A549 (cell line): ENCODE results near the gene SERINC3. TPM values are rescaled to one million over a fixed set of nuclear protein-coding genes. Genes with fewer than 3 reads are reported as not detected.

ENCODE experiments used
- ATAC-seq, 2 experiments: fragments of 200-7000 bp in 1 of 2; fragments of >200 bp in 1 of 2; cut with Nextera tagmentation in 1 of 2; cut with Tn5 transposase in 1 of 2; 3 replicates each; pipeline versions ENCODE4 v1.8.0 to v1.9.1; 2018 to 2020; ENCODE audit warnings: mild to moderate bottlenecking in 1 of 2, moderate library complexity in 1 of 2
- CTCF ChIA-PET: fragments of 300-600 bp; sonication (Branson Sonifier 250); formaldehyde crosslinking; extraction: SDS; loops from one replicate; lab custom pipeline; 2021; ENCODE audit warnings: antibody characterized with exemption, inconsistent platforms; lab: Yijun Ruan, JAX
- POLR2A ChIA-PET: fragments of 350-600 bp; formaldehyde crosslinking; extraction: SDS; loops from one replicate; lab custom pipeline; 2021; ENCODE audit warnings: antibody characterized with exemption, inconsistent platforms; lab: Yijun Ruan, JAX
- DNase-seq, 2 experiments: peaks; one replicate each; pipeline versions ENCODE4 v3.0.0 to v3.0.0-alpha.2; 2011 to 2016; ENCODE audit warnings: low read depth in 1 of 2, low spot score in 1 of 2
- FAIRE-seq: peaks from 2 replicates; lab custom pipeline; 2011; peaks lifted over from hg19 to GRCh38; lab: Jason Lieb, UNC
- H3K27ac ChIP-seq, 2 experiments: fragments of >200 bp; sonication (Bioruptor Twin); formaldehyde crosslinking; 3 replicates each; pipeline ENCODE4 v1.5.1; 2016 to 2017
- H3K4me1 ChIP-seq: fragments of >200 bp; sonication (Bioruptor Twin); formaldehyde crosslinking; 3 replicates; pipeline ENCODE4 v1.6.1; 2016
- H3K4me2 ChIP-seq: fragments of >200 bp; sonication (Bioruptor Twin); formaldehyde crosslinking; 3 replicates; pipeline ENCODE4 v1.6.1; 2016
- H3K4me3 ChIP-seq: fragments of >200 bp; sonication (Bioruptor Twin); formaldehyde crosslinking; 3 replicates; pipeline ENCODE4 v1.5.1; 2016
- H3K9me3 ChIP-seq: fragments of >200 bp; sonication (Bioruptor Twin); formaldehyde crosslinking; 3 replicates; pipeline ENCODE4 v1.6.1; 2016
- CBX2 ChIP-seq: fragments of 200-600 bp; sonication (generic); IDR thresholded peaks from 2 replicates; pipeline ENCODE4 v1.6.1; 2016; ENCODE audit warnings: low read depth, mild to moderate bottlenecking, borderline replicate concordance
- CBX8 ChIP-seq: fragments of 200-600 bp; sonication (generic); IDR thresholded peaks from 2 replicates; pipeline ENCODE4 v1.6.1; 2016
- CHD2 ChIP-seq: fragments of 150-350 bp; IDR thresholded peaks from 2 replicates; pipeline ENCODE4 v1.6.1; 2014; ENCODE audit warnings: low read length; ENCODE audit not compliant: partially characterized antibody
- CHD4 ChIP-seq: fragments of 200-600 bp; sonication (generic); IDR thresholded peaks from 2 replicates; pipeline ENCODE4 v1.6.1; 2016; ENCODE audit warnings: antibody characterized with exemption, mild to moderate bottlenecking, borderline replicate concordance
- CTCF ChIP-seq: fragments of >200 bp; sonication (Bioruptor Twin); formaldehyde crosslinking; IDR thresholded peaks from 3 replicates; pipeline ENCODE4 v1.5.1; 2016
- EHF ChIP-seq: fragments of 250-450 bp; sonication (Bioruptor Pico); IDR thresholded peaks from 2 replicates; pipeline ENCODE4 v1.5.0; 2020; ENCODE audit warnings: mild to moderate bottlenecking
- EHMT2 ChIP-seq: fragments of 200-600 bp; sonication (generic); IDR thresholded peaks from 2 replicates; pipeline ENCODE4 v1.6.1; 2016; ENCODE audit warnings: antibody characterized with exemption, low read depth, mild to moderate bottlenecking, moderate library complexity
- ELK1 ChIP-seq: fragments of 150-350 bp; IDR thresholded peaks from 2 replicates; pipeline ENCODE4 v1.6.1; 2014; ENCODE audit warnings: low read depth, mild to moderate bottlenecking, low read length
- EP300 ChIP-seq, 2 experiments: fragments of >200 bp; sonication (Bioruptor Twin); formaldehyde crosslinking; IDR thresholded peaks; 2 replicates in 1 of 2; 3 replicates in 1 of 2; pipeline ENCODE4 v1.6.1; 2016 to 2017
- FOXS1 ChIP-seq: fragments of 250-450 bp; sonication (Bioruptor Pico); IDR thresholded peaks from 2 replicates; pipeline ENCODE4 v1.5.0; 2020; ENCODE audit warnings: mild to moderate bottlenecking, moderate library complexity
- HDAC2 ChIP-seq: fragments of 200-600 bp; sonication (generic); IDR thresholded peaks from 2 replicates; pipeline ENCODE4 v1.6.1; 2016
- HES2 ChIP-seq: fragments of >200 bp; sonication (Bioruptor Twin); formaldehyde crosslinking; IDR thresholded peaks from 2 replicates; pipeline ENCODE4 v1.6.1; 2016
- HMGXB4 ChIP-seq: fragments of 250-450 bp; sonication (Bioruptor Pico); IDR thresholded peaks from 2 replicates; pipeline ENCODE4 v1.5.0; 2021; ENCODE audit warnings: mild to moderate bottlenecking, moderate library complexity, borderline replicate concordance
- HOXB13 ChIP-seq: fragments of 250-450 bp; sonication (Bioruptor Pico); IDR thresholded peaks from 2 replicates; pipeline ENCODE4 v1.5.0; 2020; ENCODE audit warnings: low read depth, mild to moderate bottlenecking, moderate library complexity
- JUNB ChIP-seq: fragments of >200 bp; sonication (Bioruptor Twin); formaldehyde crosslinking; IDR thresholded peaks from 2 replicates; pipeline ENCODE4 v1.6.1; 2016
- KDM5A ChIP-seq: fragments of 200-600 bp; sonication (generic); IDR thresholded peaks from 2 replicates; pipeline ENCODE4 v1.6.1; 2016; ENCODE audit warnings: antibody characterized with exemption, mild to moderate bottlenecking
- MAZ ChIP-seq: fragments of 150-350 bp; IDR thresholded peaks from 2 replicates; pipeline ENCODE4 v1.6.1; 2014; ENCODE audit warnings: antibody characterized with exemption, low read depth, low read length, borderline replicate concordance
- MYC ChIP-seq: IDR thresholded peaks from 2 replicates; pipeline ENCODE4 v1.6.1; 2012; ENCODE audit warnings: mild to moderate bottlenecking, inconsistent platforms, low read length, improper control_type of control experiment, borderline replicate concordance
- PBX3 ChIP-seq: IDR thresholded peaks from 2 replicates; pipeline ENCODE4 v1.6.1; 2012
- POLR2AphosphoS2 ChIP-seq: conservative IDR thresholded peaks from 2 replicates; pipeline ENCODE4 v1.6.1; 2012; ENCODE audit warnings: low read length, improper control_type of control experiment, inconsistent platforms
- RAD21 ChIP-seq, 2 experiments: fragments of >200 bp in 1 of 2; sonication (Bioruptor Twin) in 1 of 2; formaldehyde crosslinking in 1 of 2; IDR thresholded peaks in 1 of 2; conservative IDR thresholded peaks in 1 of 2; 2 replicates in 1 of 2; 3 replicates in 1 of 2; pipeline ENCODE4 v1.6.1; 2012 to 2018; ENCODE audit warnings: inconsistent platforms in 1 of 2
- RARB ChIP-seq: fragments of 250-450 bp; sonication (Bioruptor Pico); IDR thresholded peaks from 2 replicates; pipeline ENCODE4 v1.8.0; 2021; ENCODE audit warnings: mild to moderate bottlenecking, moderate library complexity
- RFX5 ChIP-seq: fragments of 450-650 bp; IDR thresholded peaks from 2 replicates; pipeline ENCODE4 v1.7.1; 2014; ENCODE audit warnings: antibody characterized with exemption, mild to moderate bottlenecking, moderate library complexity
- TFCP2L1 ChIP-seq: fragments of 250-450 bp; sonication (Bioruptor Pico); IDR thresholded peaks from 2 replicates; pipeline ENCODE4 v1.5.0; 2021; ENCODE audit warnings: mild to moderate bottlenecking
- TP53 ChIP-seq: fragments of 250-450 bp; sonication (Bioruptor Pico); IDR thresholded peaks from 2 replicates; pipeline ENCODE4 v1.5.0; 2021; ENCODE audit warnings: mild to moderate bottlenecking, moderate library complexity
- ZC3H11A ChIP-seq: fragments of 450-650 bp; IDR thresholded peaks from 2 replicates; pipeline ENCODE4 v1.6.1; 2014; ENCODE audit warnings: antibody characterized with exemption, mild to moderate bottlenecking
- ZNF302 ChIP-seq: fragments of 250-450 bp; sonication (Bioruptor Pico); IDR thresholded peaks from 2 replicates; pipeline ENCODE4 v1.9.0; 2021; ENCODE audit warnings: inconsistent platforms, mild to moderate bottlenecking, moderate library complexity
- WGBS: methylation state at CpG from one replicate; pipeline ENCODE4 v1.1.6; 2017; ENCODE audit errors: missing lambda C conversion rate; 5-methylcytosine and 5-hydroxymethylcytosine counted together
- polyA plus RNA-seq, 4 experiments: library from polyadenylated mRNA; depleted of rRNA in 3 of 4; stranded (reverse); fragments of >200 nt; fragmentation: RNase III in 1 of 4; extraction: RNeasy Plus Mini Kit Qiagen cat#74134 plus additional on column Dnase treatment in 1 of 4; gene quantifications; 2 replicates in 3 of 4; 3 replicates in 1 of 4; pipeline ENCODE4 v1.2.3, GENCODE V29; 2011 to 2017

SERINC3 gene
- polyA plus RNA-seq, 2 of the 4 experiments (the other 2 are of a cell fraction), result 62.9 to 159 TPM

DNA sequence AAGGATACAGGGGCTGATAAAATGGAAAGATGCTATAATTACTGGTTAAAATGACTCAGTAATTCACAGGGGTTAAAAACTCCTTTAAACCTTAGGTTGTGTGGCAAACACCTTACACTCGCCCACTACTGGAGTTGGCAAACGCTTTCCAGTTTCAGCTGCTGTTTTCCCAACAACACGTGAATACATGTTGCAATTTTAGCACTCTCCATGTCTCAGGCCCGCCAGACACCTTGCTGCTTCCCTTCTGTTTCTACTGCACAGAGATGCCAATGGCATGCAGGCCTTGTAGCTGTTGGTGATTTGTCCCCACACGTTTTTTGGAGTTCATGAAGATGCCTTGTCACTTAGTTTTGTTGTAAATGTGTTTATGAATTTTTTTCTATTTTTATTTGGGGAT is 51.5 kb downstream of the SERINC3 start:
- POLR2A ChIA-PET, result no interaction called here
- no peak for DNase-seq

DNA sequence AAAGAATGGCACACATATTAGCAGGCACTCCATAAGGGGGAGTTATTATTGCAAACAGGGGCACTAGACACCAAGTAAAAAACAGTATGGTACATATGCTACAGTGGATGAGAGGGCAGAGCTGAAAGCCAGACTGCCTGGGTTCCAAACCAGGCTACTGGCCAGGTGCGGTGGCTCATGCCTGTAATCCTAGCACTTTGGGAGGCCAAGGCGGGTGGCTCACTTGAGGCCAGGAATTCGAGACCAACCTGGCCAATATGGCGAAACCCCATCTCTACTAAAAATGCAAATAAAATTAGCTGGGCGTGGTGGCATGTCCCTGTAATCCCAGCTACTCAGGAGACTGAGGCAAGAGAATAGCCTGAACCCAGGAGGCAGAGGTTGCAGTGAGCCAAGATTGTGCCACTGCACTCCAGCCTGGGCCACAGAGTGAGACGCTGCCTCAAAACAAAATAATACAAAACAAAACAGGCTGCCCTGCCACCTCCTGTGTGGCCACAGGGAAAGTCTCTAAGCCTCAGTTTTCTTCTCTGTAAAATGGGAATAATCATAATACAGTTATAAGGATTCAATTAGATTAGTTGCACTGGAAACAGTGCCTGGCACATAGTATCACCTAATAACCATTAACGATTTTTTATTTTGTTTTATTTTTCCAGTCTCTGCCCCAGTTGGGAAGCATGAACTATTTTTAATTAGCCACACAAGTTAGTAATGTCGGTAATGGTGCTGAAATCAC is 53.7 kb downstream of the SERINC3 start:
- H3K4me1 ChIP-seq, result peaks cover 9% of the 10 kb centered on the region; the same call in 1 of the 3 replicates
- H3K4me3 ChIP-seq, result no peak overlapping the region
- CTCF ChIA-PET, result interaction anchor here (0.6 to 23.5 kb wide), 7 partner anchors 7 to 249 kb away, joined by 3 to 440 read pairs (median 13); no protein-coding TSS in a partner anchor
- H3K27ac ChIP-seq, result peak overlapping the region in 1 of 2 experiments; percentile 65; a peak in 1 of 6 replicates
- TF ChIP-seq ELK1 (no peak), POLR2AphosphoS2 (no peak), HDAC2 (no peak), KDM5A (no peak), ZNF302 (CRISPR knock-in tag) (no peak), HES2 (no peak), JUNB (no peak), EHMT2 (no peak), TFCP2L1 (CRISPR knock-in tag) (no peak), CHD4 (no peak), ZC3H11A (no peak)
- 65% methylated on average over 8 of the region's 8 CpGs for WGBS
- ATAC-seq (no peak), DNase-seq (no peak), FAIRE-seq (no peak)
- H3K4me2 ChIP-seq, result no peak overlapping the region; the same call in 2 of the 3 replicates
- no peaks in the 10 kb centered on the region for H3K9me3 ChIP-seq
- POLR2A ChIA-PET, result no interaction called here

More for the DNA sequence above, 51.5 kb downstream of the SERINC3 start:
- CTCF ChIA-PET, result interaction anchor here (1.0 to 23.5 kb wide), 18 partner anchors 9 to 353 kb away, joined by 3 to 440 read pairs (median 7); partner anchors contain the start of genes FITM2 and SERINC3
- H3K4me3 ChIP-seq, result no peak overlapping the region
- ATAC-seq, result no peak
- TF ChIP-seq EP300 (IDR thresholded peaks at IDR 0.05) (no peak), MAZ (no peak), CTCF (no peak), CBX2 (no peak), MYC (no peak), FOXS1 (no peak), PBX3 (no peak), HOXB13 (CRISPR knock-in tag) (no peak), EHMT2 (no peak), EHF (CRISPR knock-in tag) (no peak), ZNF302 (CRISPR knock-in tag) (no peak), RARB (CRISPR knock-in tag) (no peak), RFX5 (no peak), TP53 (CRISPR knock-in tag) (no peak), RAD21 (conservative IDR thresholded peaks at IDR 0.05 in 1 of 2, IDR thresholded peaks at IDR 0.05 in 1 of 2) (no peak), HMGXB4 (CRISPR knock-in tag) (no peak), CBX8 (no peak), POLR2AphosphoS2 (no peak), CHD2 (no peak)
- H3K9me3 ChIP-seq, result no peaks in the 10 kb centered on the region
- no peak for FAIRE-seq
- no peak overlapping the region for H3K4me2 ChIP-seq
- H3K27ac ChIP-seq, result no peak overlapping the region
- WGBS, result 55% methylated on average over 5 of the region's 5 CpGs
- peaks cover 6% of the 10 kb centered on the region; the same call in 2 of the 3 replicates for H3K4me1 ChIP-seq
